Loucy (cell line): ENCODE measurements around the gene KLRD1.

Source experiments
- H2AFZ ChIP-seq: fragments of 200-600 bp; sonication (generic); 2 replicates; pipeline ENCODE4 v1.6.0; 2016; ENCODE audit warnings: antibody characterized with exemption, mild to moderate bottlenecking, low read length, moderate library complexity
- H3F3A ChIP-seq: fragments of 200-600 bp; 2 replicates; pipeline ENCODE4 v1.6.0; 2016; ENCODE audit warnings: antibody characterized with exemption, low read depth, mild to moderate bottlenecking
- H3K27me3 ChIP-seq: fragments of 200-600 bp; sonication (generic); 2 replicates; pipeline ENCODE4 v1.6.1; 2014; ENCODE audit warnings: low read length, mild to moderate bottlenecking; ENCODE audit not compliant: insufficient read depth, poor library complexity, severe bottlenecking
- H3K36me3 ChIP-seq: fragments of 200-600 bp; sonication (generic); 2 replicates; pipeline ENCODE4 v1.6.1; 2016; ENCODE audit warnings: low read length; ENCODE audit not compliant: insufficient read depth
- H3K4me1 ChIP-seq: fragments of 200-600 bp; sonication (generic); 2 replicates; pipeline ENCODE4 v1.5.1; 2014; ENCODE audit warnings: low read length, mild to moderate bottlenecking; ENCODE audit not compliant: insufficient read depth, poor library complexity, severe bottlenecking
- H3K4me2 ChIP-seq: fragments of 200-600 bp; sonication (generic); 2 replicates; pipeline ENCODE4 v1.6.0; 2014; ENCODE audit warnings: antibody characterized with exemption, low read length, low read depth, mild to moderate bottlenecking; ENCODE audit not compliant: poor library complexity, severe bottlenecking
- H3K4me3 ChIP-seq: fragments of 200-600 bp; sonication (generic); 2 replicates; pipeline ENCODE4 v1.5.1; 2014; ENCODE audit warnings: low read length, mild to moderate bottlenecking, mixed read lengths; ENCODE audit not compliant: poor library complexity, severe bottlenecking
- H3K79me2 ChIP-seq: fragments of 200-600 bp; sonication (generic); 2 replicates; pipeline ENCODE4 v1.6.1; 2014; ENCODE audit warnings: low read length; ENCODE audit not compliant: insufficient read depth
- H3K9ac ChIP-seq: fragments of 200-600 bp; sonication (generic); 2 replicates; pipeline ENCODE4 v1.6.0; 2014; ENCODE audit warnings: mild to moderate bottlenecking, low read depth, low read length, moderate library complexity; ENCODE audit not compliant: poor library complexity, severe bottlenecking
- H3K9me2 ChIP-seq: fragments of 200-600 bp; sonication (generic); replicated peaks from 2 replicates; pipeline ENCODE4 v1.6.1; 2016; ENCODE audit warnings: low read depth, low read length, mixed read lengths
- H3K9me3 ChIP-seq: fragments of 200-600 bp; sonication (generic); 2 replicates; pipeline ENCODE4 v1.6.1; 2014; ENCODE audit warnings: mild to moderate bottlenecking, antibody characterized with exemption, low read length, low read depth; ENCODE audit not compliant: insufficient read depth
- H4K20me1 ChIP-seq: fragments of 200-600 bp; sonication (generic); 2 replicates; pipeline ENCODE4 v1.6.0; 2014; ENCODE audit warnings: antibody characterized with exemption, low read length, mild to moderate bottlenecking; ENCODE audit not compliant: insufficient read depth, poor library complexity, severe bottlenecking
- EZH2phosphoT487 ChIP-seq: fragments of 200-600 bp; IDR thresholded peaks from 2 replicates; pipeline ENCODE4 v1.6.1; 2018; ENCODE audit warnings: antibody characterized with exemption, mild to moderate bottlenecking, moderate library complexity, borderline replicate concordance
- TF ChIP-seq, protein P1 (sequence below): fragments of 200-600 bp; sonication (generic); conservative IDR thresholded peaks from 2 replicates; pipeline ENCODE4 v1.5.1; 2014; ENCODE audit warnings: mild to moderate bottlenecking, antibody characterized with exemption, low read length

KLRD1 gene

GRCh38 chr12:10293570-10294227 is 14.0 kb upstream of the KLRD1 start:
- Histone ChIP-seq H3K4me3 (no peak overlapping the region), H3K9me2 (no peaks in the 10 kb centered on the region), H3K4me1 (peaks cover 11% of the 10 kb centered on the region), H3K9ac (no peak overlapping the region), H2AFZ (no peak overlapping the region), H3K36me3 (no peaks in the 10 kb centered on the region), H3K27me3 (no peaks in the 10 kb centered on the region), H3F3A (no peaks in the 10 kb centered on the region), H3K9me3 (no peaks in the 10 kb centered on the region), H4K20me1 (no peaks in the 10 kb centered on the region), H3K4me2 (peak overlapping the region; percentile 34), H3K79me2 (no peaks in the 10 kb centered on the region)
- TF ChIP-seq EZH2phosphoT487: no peak

DNA sequence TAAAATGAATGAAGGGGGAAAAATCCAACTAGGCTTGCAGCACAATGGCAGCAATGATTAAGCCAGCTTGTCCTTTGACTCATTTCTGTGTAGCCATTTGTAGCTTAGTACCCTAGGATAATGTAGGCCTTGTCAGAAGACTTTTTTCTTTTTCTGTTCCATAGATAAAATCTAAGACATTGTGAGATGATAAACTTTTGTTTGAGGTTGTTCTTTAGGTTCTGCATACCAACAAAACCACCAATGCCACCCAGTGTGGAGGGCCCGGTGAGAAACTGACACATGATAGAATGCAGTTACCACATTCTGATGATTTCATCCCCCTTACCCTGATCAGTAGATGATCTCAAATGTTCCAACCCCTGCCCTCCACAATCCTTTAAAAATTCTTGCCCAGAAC is 6.6 kb upstream of the KLRD1 start:
- no peaks in the 10 kb centered on the region for H3F3A ChIP-seq
- peak overlapping the region; percentile 3 for H3K4me2 ChIP-seq
- no peaks in the 10 kb centered on the region for H3K9me3 ChIP-seq
- H3K9ac ChIP-seq: no peak overlapping the region
- H4K20me1 ChIP-seq: no peaks in the 10 kb centered on the region
- H2AFZ ChIP-seq: no peak overlapping the region
- TF ChIP-seq, protein P1, sequence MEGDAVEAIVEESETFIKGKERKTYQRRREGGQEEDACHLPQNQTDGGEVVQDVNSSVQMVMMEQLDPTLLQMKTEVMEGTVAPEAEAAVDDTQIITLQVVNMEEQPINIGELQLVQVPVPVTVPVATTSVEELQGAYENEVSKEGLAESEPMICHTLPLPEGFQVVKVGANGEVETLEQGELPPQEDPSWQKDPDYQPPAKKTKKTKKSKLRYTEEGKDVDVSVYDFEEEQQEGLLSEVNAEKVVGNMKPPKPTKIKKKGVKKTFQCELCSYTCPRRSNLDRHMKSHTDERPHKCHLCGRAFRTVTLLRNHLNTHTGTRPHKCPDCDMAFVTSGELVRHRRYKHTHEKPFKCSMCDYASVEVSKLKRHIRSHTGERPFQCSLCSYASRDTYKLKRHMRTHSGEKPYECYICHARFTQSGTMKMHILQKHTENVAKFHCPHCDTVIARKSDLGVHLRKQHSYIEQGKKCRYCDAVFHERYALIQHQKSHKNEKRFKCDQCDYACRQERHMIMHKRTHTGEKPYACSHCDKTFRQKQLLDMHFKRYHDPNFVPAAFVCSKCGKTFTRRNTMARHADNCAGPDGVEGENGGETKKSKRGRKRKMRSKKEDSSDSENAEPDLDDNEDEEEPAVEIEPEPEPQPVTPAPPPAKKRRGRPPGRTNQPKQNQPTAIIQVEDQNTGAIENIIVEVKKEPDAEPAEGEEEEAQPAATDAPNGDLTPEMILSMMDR: no peak
- TF ChIP-seq EZH2phosphoT487: no peak
- no peaks in the 10 kb centered on the region for H3K27me3 ChIP-seq
- H3K36me3 ChIP-seq: no peaks in the 10 kb centered on the region
- H3K4me1 ChIP-seq: peaks cover 8% of the 10 kb centered on the region
- no peaks in the 10 kb centered on the region for H3K79me2 ChIP-seq
- no peak overlapping the region for H3K4me3 ChIP-seq
- H3K9me2 ChIP-seq: no peaks in the 10 kb centered on the region

DNA sequence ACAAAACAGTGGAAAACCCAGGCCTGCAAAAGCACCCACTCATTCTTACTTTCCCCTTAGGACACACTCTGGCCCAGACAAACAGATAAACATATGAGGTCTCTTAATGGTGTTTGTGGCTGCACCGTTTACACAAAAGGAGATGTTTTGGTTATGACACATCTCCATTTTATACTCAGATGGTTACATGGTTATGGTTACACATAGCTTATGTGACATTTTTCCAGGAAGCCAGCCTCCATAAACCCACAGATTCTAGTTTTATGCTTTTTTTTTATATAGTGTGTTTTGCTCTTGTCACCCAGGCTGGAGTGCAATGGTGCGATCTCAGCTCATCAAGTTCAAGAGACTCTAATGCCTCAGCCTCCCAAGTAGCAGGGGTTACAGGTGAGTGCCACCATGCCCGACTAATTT is 3.5 kb upstream of the KLRD1 start:
- Histone ChIP-seq H3K36me3 (no peaks in the 10 kb centered on the region), H3K9ac (no peak overlapping the region), H3F3A (no peaks in the 10 kb centered on the region), H3K9me2 (no peaks in the 10 kb centered on the region), H4K20me1 (no peaks in the 10 kb centered on the region), H3K4me3 (no peak overlapping the region), H3K27me3 (no peaks in the 10 kb centered on the region), H3K4me2 (no peak overlapping the region), H3K4me1 (peaks cover 14% of the 10 kb centered on the region), H3K9me3 (no peaks in the 10 kb centered on the region), H3K79me2 (no peaks in the 10 kb centered on the region), H2AFZ (no peak overlapping the region)
- TF ChIP-seq, protein P1: no peak
- no peak for TF ChIP-seq EZH2phosphoT487

- no peaks in the 10 kb centered on the region for H3K9me2 ChIP-seq
- no peaks in the 10 kb centered on the region for H3K27me3 ChIP-seq
- no peaks in the 10 kb centered on the region for H3K79me2 ChIP-seq
- TF ChIP-seq, protein P1: no peak
- no peak for TF ChIP-seq EZH2phosphoT487
- no peaks in the 10 kb centered on the region for H4K20me1 ChIP-seq
- no peak overlapping the region for H3K4me3 ChIP-seq
- H3K36me3 ChIP-seq: no peaks in the 10 kb centered on the region
- no peaks in the 10 kb centered on the region for H3F3A ChIP-seq
- H3K9ac ChIP-seq: no peak overlapping the region
- H3K4me1 ChIP-seq: peaks cover 14% of the 10 kb centered on the region
- no peak overlapping the region for H3K4me2 ChIP-seq
- H2AFZ ChIP-seq: no peak overlapping the region
- H3K9me3 ChIP-seq: no peaks in the 10 kb centered on the region
Measured at GRCh38 chr12:10305411-10305810, 2.3 kb upstream of the KLRD1 start.
